Thoracic aorta (tissue), 2 donors: ENCODE results near the gene ASIC2. TPM values are rescaled to one million over a fixed set of nuclear protein-coding genes. Genes with fewer than 3 reads are reported as not detected.

Experiments
- ATAC-seq: fragments of 150-250 bp; one replicate; pipeline ENCODE4 v1.8.0; 2017; ENCODE audit warnings: low read depth; ENCODE audit not compliant: insufficient number of reproducible peaks, low FRiP score
- DNase-seq: peaks from one replicate; pipeline ENCODE4 v3.0.0-alpha.2; 2020; ENCODE audit warnings: low spot score
- H3K27ac ChIP-seq, 2 donors: fragments of 200-600 bp; sonication (generic); 1 replicate in 1 of 2; 2 replicates in 1 of 2; pipeline ENCODE4 v1.5.1; 2016; ENCODE audit warnings: mild to moderate bottlenecking in 2 of 2, moderate library complexity in 2 of 2
- H3K27me3 ChIP-seq: fragments of 200-600 bp; sonication (generic); replicated peaks from 2 replicates; pipeline ENCODE4 v1.6.0; 2016; ENCODE audit warnings: mild to moderate bottlenecking; ENCODE audit not compliant: insufficient read depth
- H3K36me3 ChIP-seq: fragments of 200-600 bp; sonication (generic); one replicate; pipeline ENCODE4 v1.5.1; 2016
- H3K4me1 ChIP-seq, 2 donors: fragments of 200-600 bp; sonication (generic); 1 replicate in 1 of 2; 2 replicates in 1 of 2; pipeline versions ENCODE4 v1.5.1 to v1.6.0; 2016; ENCODE audit warnings: low read depth in 2 of 2, mild to moderate bottlenecking in 1 of 2; ENCODE audit not compliant: control insufficient read depth in 1 of 2
- H3K4me3 ChIP-seq: fragments of 200-600 bp; sonication (generic); 2 replicates; pipeline ENCODE4 v1.5.1; 2016; ENCODE audit warnings: mild to moderate bottlenecking
- H3K9me3 ChIP-seq: fragments of 200-600 bp; sonication (generic); 2 replicates; pipeline ENCODE4 v1.5.1; 2016
- total RNA-seq, 2 donors: library from RNA; depleted of rRNA; stranded (reverse); fragments of >200 nt; gene quantifications; one replicate each; pipeline versions ENCODE4 v1.1.0 to v1.2.3, GENCODE V29; 2016
- TF ChIP-seq, protein P1 (sequence below): fragments of 200-600 bp; sonication (generic); IDR thresholded peaks from one replicate; pipeline ENCODE4 v1.5.1; 2019; ENCODE audit warnings: antibody characterized with exemption

The ASIC2 gene
- total RNA-seq, 2 donors from 2014 or later: 0.54 to 1.1 TPM

DNA sequence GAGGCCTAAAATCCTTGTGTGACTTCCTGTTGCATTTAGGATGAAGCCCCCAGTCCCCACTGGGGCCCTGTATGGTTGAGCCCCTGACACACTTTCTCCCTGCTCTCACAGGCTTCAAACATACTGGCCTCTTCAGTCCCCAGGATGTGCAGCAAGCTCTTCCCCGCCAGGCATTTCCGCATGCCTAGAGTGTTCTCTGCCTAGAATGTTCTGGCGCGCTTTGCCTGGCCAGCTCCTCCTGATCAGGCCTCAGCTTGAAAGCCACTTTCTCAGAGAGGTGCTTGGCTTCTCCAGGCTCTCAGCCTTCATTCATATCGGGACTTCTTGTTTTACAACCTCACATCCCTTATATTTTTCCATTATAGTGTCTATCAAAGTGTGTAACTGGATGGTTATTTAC is 177.7 kb downstream of the ASIC2 start:
- ATAC-seq (no peak), DNase-seq (no peak)
- Histone ChIP-seq H3K4me1 (peaks cover 6 to 11% of the 10 kb centered on the region in 2 donors), H3K27me3 (no peaks in the 10 kb centered on the region), H3K36me3 (no peaks in the 10 kb centered on the region), H3K4me3 (no peak overlapping the region), H3K9me3 (no peaks in the 10 kb centered on the region), H3K27ac (no peak overlapping the region)
- TF ChIP-seq, protein P1, sequence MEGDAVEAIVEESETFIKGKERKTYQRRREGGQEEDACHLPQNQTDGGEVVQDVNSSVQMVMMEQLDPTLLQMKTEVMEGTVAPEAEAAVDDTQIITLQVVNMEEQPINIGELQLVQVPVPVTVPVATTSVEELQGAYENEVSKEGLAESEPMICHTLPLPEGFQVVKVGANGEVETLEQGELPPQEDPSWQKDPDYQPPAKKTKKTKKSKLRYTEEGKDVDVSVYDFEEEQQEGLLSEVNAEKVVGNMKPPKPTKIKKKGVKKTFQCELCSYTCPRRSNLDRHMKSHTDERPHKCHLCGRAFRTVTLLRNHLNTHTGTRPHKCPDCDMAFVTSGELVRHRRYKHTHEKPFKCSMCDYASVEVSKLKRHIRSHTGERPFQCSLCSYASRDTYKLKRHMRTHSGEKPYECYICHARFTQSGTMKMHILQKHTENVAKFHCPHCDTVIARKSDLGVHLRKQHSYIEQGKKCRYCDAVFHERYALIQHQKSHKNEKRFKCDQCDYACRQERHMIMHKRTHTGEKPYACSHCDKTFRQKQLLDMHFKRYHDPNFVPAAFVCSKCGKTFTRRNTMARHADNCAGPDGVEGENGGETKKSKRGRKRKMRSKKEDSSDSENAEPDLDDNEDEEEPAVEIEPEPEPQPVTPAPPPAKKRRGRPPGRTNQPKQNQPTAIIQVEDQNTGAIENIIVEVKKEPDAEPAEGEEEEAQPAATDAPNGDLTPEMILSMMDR: no peak

DNA sequence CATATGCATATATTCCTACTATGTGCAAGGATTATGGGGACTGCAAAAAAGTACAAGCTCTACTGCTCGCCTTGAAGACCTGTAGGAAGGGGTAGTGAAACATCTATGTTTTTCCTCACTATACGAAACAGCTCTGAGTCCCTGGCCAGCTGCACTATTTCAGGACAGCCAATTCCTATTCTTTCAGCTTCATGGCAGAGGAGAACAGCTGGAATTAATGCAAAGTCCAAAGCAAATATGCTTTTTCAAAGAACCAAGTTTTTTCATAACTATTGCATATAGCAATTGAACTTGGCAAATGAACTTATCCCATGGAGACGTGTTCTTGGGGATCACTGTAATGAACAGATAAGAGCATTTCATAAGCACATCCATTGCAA is 179.1 kb downstream of the ASIC2 start:
- no peaks in the 10 kb centered on the region for H3K36me3 ChIP-seq
- H3K27ac ChIP-seq: no peak overlapping the region
- peaks cover 6 to 11% of the 10 kb centered on the region in 2 donors for H3K4me1 ChIP-seq
- no peak for ATAC-seq
- no peak overlapping the region for H3K4me3 ChIP-seq
- no peaks in the 10 kb centered on the region for H3K9me3 ChIP-seq
- no peaks in the 10 kb centered on the region for H3K27me3 ChIP-seq
- DNase-seq: no peak
- TF ChIP-seq, protein P1: no peak

DNA sequence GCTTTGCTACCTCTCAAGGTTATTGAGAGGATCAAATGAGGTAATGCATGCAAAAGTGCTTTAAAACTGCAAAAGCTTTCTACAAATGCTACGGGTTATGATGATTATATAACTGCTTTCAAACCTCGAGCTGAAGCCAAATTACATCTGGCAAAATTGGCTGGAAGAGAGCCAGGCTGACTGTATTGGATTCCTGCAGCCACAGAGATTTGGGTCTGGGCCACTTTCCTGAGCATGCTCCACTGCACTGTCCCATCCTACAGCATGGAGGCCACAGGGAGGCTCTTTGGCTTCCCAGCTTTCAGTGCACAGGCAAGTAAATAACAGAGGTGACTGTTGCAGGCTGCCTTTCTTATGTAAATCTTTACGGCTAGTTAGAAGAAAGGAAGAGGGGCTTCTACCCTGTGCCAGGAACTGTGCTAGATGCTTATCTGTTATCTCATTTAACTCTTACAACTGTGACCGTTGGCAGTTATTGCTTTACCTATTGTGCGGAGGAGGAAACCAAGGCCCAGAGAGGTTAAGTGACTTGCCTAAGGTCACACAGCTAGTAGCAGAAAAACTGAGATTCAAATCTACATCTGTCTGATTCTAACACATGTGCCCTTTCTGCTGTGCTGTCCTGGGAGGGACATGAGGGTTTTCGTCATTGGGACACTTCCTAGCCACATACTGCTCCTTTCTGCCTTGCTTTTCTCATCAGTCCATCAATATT is 179.7 kb downstream of the ASIC2 start:
- no peak for DNase-seq
- Histone ChIP-seq H3K9me3 (no peaks in the 10 kb centered on the region), H3K4me1 (peaks cover 6 to 11% of the 10 kb centered on the region in 2 donors), H3K27ac (no peak overlapping the region), H3K36me3 (no peaks in the 10 kb centered on the region), H3K27me3 (no peaks in the 10 kb centered on the region), H3K4me3 (no peak overlapping the region)
- ATAC-seq: no peak
- TF ChIP-seq, protein P1: no peak

DNA sequence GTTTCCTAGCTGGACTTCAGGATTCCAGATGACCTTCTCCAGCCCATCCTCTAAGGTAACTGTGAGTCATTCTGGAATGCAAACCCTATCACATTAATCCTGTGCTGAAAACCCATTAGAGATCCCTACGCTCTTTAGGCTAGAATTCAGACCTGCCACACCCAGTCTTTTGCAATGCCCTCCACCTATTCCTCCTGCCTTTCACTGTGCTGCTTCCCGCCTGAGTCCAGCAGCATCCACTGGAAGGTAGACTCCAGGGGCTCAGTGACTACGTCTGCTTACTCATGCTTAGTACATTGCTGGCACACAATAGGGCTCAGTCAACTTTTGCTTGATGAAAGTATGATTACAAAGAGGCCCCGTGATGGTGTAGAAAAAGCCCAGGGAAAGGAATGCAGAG is 180.3 kb downstream of the ASIC2 start:
- Histone ChIP-seq H3K36me3 (no peaks in the 10 kb centered on the region), H3K27me3 (no peaks in the 10 kb centered on the region), H3K27ac (no peak overlapping the region), H3K4me1 (peaks cover 6 to 11% of the 10 kb centered on the region in 2 donors), H3K9me3 (no peaks in the 10 kb centered on the region), H3K4me3 (no peak overlapping the region)
- DNase-seq (no peak), ATAC-seq (no peak)
- TF ChIP-seq, protein P1: no peak

DNA sequence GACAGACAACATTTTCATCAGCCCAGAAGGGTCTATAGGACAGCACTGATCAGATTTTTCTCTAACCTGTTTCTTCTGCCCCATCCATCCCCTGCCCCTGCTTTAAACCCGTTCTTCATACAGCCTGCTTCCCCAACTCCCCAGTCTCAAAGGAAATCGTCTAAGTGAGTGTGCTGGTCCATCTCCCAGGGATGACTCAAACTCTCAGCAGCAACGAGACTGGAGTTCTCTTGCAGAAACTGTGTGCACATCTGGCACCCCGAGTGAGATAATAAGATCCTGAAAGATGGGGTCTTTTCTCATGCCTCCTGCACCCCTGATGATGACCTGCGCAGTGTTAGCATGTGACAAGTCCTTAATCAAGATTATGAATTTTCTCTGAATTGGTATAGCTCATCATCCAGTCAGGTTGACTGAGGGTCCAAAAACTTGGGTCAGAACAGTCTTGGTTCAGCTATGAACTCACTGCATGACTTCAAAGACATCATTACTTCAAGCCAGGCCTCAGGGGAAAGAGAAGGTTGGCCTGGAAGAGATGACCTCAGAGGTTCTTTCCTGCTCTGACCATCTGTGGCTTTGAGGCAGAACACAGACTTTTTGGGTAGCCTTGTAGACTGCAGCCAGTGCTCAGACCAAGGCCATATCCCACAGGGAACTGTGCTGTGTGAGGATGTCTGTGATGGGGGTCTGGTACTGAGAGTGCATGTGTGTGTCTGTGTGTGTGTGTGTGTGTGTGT is 183.6 kb downstream of the ASIC2 start:
- Histone ChIP-seq H3K9me3 (no peaks in the 10 kb centered on the region), H3K36me3 (no peaks in the 10 kb centered on the region), H3K4me1 (peaks cover 6 to 11% of the 10 kb centered on the region in 2 donors), H3K27me3 (no peaks in the 10 kb centered on the region), H3K4me3 (no peak overlapping the region), H3K27ac (no peak overlapping the region)
- TF ChIP-seq, protein P1: no peak
- ATAC-seq (no peak), DNase-seq (no peak)
